Measurements from ENCODE around the gene BUD31.
A peak's percentile ranks its signal among the peaks of the same experiment; 100 is the strongest.

Gene BUD31

DNA sequence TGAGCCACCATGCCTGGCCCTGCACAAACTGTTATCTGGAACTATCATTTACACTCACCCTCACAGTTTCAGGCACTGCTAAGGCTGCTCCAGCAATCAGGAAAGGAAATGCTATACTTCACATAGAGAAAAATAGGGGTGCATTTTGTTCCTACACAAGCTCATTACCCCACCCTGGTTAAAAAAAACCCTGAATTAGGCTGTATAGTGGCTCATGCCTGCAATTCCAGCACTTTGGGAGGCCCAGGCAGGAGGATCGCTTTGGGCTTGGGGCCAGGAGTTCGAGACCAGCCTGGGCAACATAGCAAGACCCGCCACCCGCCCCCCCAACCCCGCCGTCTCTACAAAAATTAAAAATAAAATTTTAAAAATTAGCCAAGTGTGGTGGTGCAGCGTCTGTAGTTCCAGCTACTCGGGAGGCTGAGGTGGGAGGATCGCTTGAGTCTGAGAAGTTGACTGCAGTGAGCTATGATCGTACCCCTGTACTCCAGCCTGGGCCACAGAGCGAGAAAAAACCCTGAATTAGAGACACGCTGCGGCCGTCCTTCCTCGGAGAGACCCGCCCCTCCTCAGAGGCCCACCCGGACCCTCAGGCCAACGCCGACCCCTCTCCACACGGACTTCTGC lies 29.3 kb downstream of the BUD31 start:
- TF ChIP-seq, protein P1, sequence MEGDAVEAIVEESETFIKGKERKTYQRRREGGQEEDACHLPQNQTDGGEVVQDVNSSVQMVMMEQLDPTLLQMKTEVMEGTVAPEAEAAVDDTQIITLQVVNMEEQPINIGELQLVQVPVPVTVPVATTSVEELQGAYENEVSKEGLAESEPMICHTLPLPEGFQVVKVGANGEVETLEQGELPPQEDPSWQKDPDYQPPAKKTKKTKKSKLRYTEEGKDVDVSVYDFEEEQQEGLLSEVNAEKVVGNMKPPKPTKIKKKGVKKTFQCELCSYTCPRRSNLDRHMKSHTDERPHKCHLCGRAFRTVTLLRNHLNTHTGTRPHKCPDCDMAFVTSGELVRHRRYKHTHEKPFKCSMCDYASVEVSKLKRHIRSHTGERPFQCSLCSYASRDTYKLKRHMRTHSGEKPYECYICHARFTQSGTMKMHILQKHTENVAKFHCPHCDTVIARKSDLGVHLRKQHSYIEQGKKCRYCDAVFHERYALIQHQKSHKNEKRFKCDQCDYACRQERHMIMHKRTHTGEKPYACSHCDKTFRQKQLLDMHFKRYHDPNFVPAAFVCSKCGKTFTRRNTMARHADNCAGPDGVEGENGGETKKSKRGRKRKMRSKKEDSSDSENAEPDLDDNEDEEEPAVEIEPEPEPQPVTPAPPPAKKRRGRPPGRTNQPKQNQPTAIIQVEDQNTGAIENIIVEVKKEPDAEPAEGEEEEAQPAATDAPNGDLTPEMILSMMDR (conservative IDR thresholded peaks at IDR 0.05; ENCODE audit: low read length), result no peak
- H3K4me3 ChIP-seq (ENCODE audit: low read length), result peak overlapping the region; percentile 91
- DNase-seq (ENCODE audit: low read depth), result no peak

DNA sequence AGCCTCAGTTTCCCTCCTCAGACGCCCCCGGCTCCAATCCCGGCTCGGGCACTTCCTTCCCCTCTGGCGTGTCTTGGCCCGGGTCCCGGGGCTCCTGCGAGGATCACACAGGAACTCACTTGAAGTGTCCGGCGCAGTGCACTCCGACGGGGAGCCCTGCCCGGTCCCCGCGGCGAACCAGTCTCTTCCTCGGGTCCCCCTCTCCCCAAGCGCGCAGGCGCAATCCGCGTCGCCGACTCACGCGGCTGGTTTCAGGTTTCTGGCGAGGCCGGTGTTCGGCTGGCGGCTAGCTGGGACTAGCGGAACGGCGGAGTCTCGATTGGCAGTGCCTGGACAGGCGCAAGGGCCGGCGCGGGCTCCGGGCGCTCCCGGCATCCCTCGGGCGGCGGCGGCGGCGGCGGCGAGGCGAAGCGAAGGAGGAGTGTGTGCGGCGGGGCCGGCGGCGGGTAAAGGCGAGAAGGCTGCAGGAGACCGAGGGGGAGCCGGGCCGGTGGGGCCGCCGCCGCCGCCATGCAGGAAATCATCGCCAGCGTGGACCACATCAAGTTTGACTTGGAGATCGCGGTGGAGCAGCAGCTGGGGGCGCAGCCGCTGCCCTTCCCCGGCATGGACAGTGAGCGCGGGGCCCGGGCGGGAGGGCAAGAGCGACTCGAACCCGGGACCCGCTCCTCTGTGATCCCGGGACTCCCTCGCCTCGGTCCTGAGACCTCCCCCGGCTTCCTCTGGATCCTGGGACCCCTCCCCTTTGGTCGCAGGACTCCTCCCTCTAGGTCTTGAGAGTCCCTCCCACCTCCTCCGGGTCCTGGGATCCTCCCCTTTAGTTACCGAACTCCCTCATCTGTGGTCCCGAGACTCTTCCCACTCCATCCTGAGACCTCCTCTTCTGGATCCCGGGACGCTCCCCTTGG lies 30.1 kb downstream of the BUD31 start, which contains the start of the genes CPSF4 and PTCD1:
Gene CPSF4, plus strand, starts transcription at position 371 of the 908 bp plus-strand sequence. Its CDS starts 140 bp downstream, at position 511.
Gene PTCD1, minus strand, starts transcription at position 226 of the 908 bp plus-strand sequence. CDS start 3,556 bp downstream, outside the sequence.
- peak; percentile 95 for DNase-seq (ENCODE audit: low read depth)
- TF ChIP-seq, protein P1 (conservative IDR thresholded peaks at IDR 0.05; ENCODE audit: low read length), result no peak
- H3K4me3 ChIP-seq (ENCODE audit: low read length), result peak within 1 kb of the TSS; percentile 91

DNA sequence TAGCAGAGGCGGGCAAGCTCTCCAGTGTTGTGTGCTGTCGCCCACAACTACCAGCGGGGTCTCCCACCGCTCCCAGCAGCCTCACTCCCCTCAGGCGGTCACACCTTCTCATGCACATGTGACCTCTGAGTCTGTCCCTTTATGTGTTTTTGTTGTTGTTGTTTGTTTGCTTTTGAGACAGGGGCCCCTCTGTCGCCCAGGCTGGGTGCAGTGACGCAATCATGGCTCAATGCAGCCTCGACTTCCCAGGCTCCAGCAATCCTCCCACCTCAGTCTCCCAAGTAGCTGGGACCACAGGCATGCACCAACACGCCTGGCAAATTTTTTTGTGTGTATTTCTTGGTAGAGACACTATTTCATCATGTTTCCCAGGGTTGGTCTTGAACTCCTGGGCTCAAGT lies 31.4 kb downstream of the BUD31 start:
- TF ChIP-seq, protein P1 (conservative IDR thresholded peaks at IDR 0.05; ENCODE audit: low read length), result no peak
- peak; percentile 76 for DNase-seq (ENCODE audit: low read depth)

DNA sequence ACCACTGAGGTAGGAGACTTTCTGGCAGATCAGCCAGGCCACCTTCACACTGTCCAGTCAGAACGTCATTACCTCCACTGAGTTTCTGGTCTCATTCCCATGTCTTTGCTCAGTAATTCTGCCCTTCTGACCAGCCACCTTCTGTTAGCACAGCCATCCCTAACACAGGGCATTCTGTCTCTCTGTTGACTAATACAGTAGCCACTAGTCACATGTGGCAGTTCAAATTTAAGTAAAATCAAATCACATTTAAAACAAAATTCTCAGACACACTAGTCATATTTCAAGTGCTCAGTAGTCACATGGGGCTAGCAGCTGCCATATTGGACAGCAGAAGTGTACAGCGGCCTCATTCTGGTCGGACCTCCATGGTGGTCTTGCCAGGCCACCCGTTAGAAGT lies 37.3 kb downstream of the BUD31 start:
- H3K4me3 ChIP-seq (ENCODE audit: low read length), result no peak overlapping the region
- DNase-seq (ENCODE audit: low read depth), result no peak
- TF ChIP-seq, protein P1 (conservative IDR thresholded peaks at IDR 0.05; ENCODE audit: low read length), result no peak

More for the DNA sequence above, 31.4 kb downstream of the BUD31 start:
- H3K4me3 ChIP-seq (ENCODE audit: low read length), result peak overlapping the region; percentile 91

DNA sequence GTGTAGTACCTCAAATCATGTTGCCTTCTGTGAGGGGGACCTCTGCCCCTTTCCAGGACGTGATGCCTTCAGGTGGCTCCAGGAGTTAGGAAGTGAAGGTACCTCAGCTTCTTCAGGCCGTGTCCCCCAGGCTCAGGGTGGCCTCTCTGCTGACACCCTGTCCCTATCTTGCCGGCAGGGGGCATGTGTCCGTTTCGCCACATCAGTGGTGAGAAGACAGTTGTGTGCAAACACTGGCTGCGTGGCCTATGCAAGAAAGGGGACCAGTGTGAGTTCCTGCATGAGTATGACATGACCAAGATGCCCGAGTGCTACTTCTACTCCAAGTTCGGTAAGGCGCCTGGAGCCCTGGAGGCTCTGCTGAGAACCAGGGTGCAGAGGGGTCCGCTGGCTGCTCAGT lies 39.2 kb downstream of the BUD31 start:
- TF ChIP-seq, protein P1 (conservative IDR thresholded peaks at IDR 0.05; ENCODE audit: low read length), result peak; percentile 34; the same call in 1 of the 2 replicates
- DNase-seq (ENCODE audit: low read depth), result no peak
- no peak overlapping the region for H3K4me3 ChIP-seq (ENCODE audit: low read length)

DNA sequence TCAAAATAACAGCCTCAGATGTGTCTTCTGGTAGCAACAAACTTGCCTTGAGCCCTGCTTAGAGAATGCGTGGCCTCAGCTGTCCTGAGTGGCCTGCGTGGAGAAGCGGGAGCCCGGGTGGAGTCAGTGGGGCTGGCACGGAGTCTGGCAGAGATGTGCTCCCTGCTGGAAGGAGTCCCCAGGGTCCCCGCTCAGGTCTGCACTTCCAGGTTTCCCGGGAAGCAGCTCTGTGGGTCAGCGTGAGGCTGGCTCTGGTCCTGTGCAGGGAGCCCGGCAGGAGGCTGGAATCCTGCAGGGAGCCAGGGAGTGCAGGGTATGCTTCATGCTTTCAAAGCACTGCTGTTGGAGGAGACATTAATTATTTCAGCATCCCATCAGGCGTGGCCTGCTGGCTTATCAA lies 40.1 kb downstream of the BUD31 start:
- TF ChIP-seq, protein P1 (conservative IDR thresholded peaks at IDR 0.05; ENCODE audit: low read length), result no peak
- DNase-seq (ENCODE audit: low read depth), result no peak
- H3K4me3 ChIP-seq (ENCODE audit: low read length), result no peak overlapping the region
